ENCODE results near the gene LY6G5C. TPM values are rescaled to one million over a fixed set of nuclear protein-coding genes. Genes with fewer than 3 reads are reported as not detected.

LY6G5C gene
- total and polyA plus RNA-seq, 2 of the 13 experiments (the other 11 are each of a cell fraction or from before 2014, with no cell fraction given): 0.33 to 0.55 TPM

DNA sequence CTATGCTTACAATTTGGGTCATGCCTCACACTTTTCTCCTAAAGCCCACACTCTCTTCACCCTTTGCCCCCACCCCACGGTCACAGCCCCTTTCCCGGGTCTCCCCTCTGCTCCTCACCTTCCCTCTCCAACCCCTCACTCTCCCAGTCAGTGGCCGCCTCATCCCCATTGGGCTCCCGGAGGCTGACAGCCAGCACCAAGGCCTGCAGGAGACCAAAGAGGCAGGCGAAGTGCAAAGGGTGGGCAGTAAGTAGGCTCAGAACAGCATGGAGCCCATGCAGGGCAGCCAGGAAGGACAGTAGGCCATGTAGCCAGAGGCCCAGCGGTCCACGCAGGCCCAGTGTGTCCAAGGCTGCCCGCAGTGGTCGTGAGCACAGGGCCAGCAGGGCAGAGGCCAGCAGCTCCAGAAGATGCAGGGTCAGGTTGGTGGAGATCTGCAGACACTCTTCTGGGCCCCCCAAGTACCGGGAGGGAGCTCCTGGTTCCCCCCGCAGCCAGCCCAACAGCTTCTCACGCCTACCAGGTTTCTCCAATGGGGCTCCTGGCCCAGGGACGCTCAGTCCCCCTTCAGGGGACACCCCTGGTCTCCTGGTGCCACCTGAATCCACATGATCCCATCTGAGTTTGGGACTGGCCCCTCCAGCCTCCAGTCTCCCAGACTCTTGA is 21.8 kb downstream of the LY6G5C start (continued):
- TF ChIP-seq ARID4A (CRISPR knock-in tag; IDR thresholded peaks at IDR 0.05; ENCODE audit: borderline replicate concordance) (peak; percentile 21; the same call in 1 of the 2 replicates), ATF2 (CRISPR knock-in tag; IDR thresholded peaks at IDR 0.05) (no peak), ZNF276 (CRISPR knock-in tag; IDR thresholded peaks at IDR 0.05; ENCODE audit: low read depth) (no peak), ZNF841 (CRISPR knock-in tag; IDR thresholded peaks at IDR 0.05; ENCODE audit: borderline replicate concordance) (no peak), MXD1 (CRISPR knock-in tag; IDR thresholded peaks at IDR 0.05) (0 out of 2 replicates have a peak, but pooled peaks have one; percentile 28), HHEX (CRISPR knock-in tag; IDR thresholded peaks at IDR 0.05) (0 out of 2 replicates have a peak, but pooled peaks have one; percentile 9), ZEB1 (IDR thresholded peaks at IDR 0.05; ENCODE audit: insufficient replicate concordance, low read depth) (no peak), ZNF792 (CRISPR knock-in tag; IDR thresholded peaks at IDR 0.05) (no peak), LCORL (IDR thresholded peaks at IDR 0.05) (no peak), LCORL (CRISPR knock-in tag; IDR thresholded peaks at IDR 0.05) (peak; percentile 55; the same call in 1 of the 2 replicates), KLF11 (CRISPR knock-in tag; IDR thresholded peaks at IDR 0.05) (no peak), ZSCAN21 (CRISPR knock-in tag; IDR thresholded peaks at IDR 0.05; ENCODE audit: borderline replicate concordance) (peak; percentile 75; the same call in 1 of the 2 replicates), ARHGAP35 (CRISPR knock-in tag; IDR thresholded peaks at IDR 0.05; ENCODE audit: borderline replicate concordance) (no peak), JDP2 (CRISPR knock-in tag; IDR thresholded peaks at IDR 0.05; ENCODE audit: borderline replicate concordance) (no peak), BORCS8-MEF2B (CRISPR knock-in tag; IDR thresholded peaks at IDR 0.05) (peak; percentile 53), ATRX (CRISPR knock-in tag; IDR thresholded peaks at IDR 0.05; ENCODE audit: borderline replicate concordance) (no peak), KDM6A (CRISPR knock-in tag; IDR thresholded peaks at IDR 0.05; ENCODE audit: low read depth) (no peak), BRF2 (CRISPR knock-in tag; IDR thresholded peaks at IDR 0.05) (no peak)
- TF ChIP-seq, protein P1, sequence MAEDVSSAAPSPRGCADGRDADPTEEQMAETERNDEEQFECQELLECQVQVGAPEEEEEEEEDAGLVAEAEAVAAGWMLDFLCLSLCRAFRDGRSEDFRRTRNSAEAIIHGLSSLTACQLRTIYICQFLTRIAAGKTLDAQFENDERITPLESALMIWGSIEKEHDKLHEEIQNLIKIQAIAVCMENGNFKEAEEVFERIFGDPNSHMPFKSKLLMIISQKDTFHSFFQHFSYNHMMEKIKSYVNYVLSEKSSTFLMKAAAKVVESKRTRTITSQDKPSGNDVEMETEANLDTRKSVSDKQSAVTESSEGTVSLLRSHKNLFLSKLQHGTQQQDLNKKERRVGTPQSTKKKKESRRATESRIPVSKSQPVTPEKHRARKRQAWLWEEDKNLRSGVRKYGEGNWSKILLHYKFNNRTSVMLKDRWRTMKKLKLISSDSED (CRISPR knock-in tag; IDR thresholded peaks at IDR 0.05): no peak
